Stimulated activated naive CD4-positive, alpha-beta T cell treated with Interleukin-2 at 50 U/mL for 16 hours (primary cell): ENCODE data around the gene RSRC1.
"Not testable (repeated sequence)": the region's sequence is repeated elsewhere in the genome, so short reads cannot be mapped to it uniquely, and the experiment has no call there.

ENCODE experiments used
- DNase-seq: peaks from one replicate; lab custom pipeline; 2025; lab: John Stamatoyannopoulos, UW

RSRC1 gene

GRCh38 chr3:158465074-158465473 lies 355.2 kb downstream of the RSRC1 start:
- DNase-seq = no peak

- no peak for DNase-seq
Measured at GRCh38 chr3:158470944-158471638, 361.2 kb downstream of the RSRC1 start.

GRCh38 chr3:158471639-158472294 lies 361.9 kb downstream of the RSRC1 start:
- DNase-seq = no peak

GRCh38 chr3:158479051-158479450 lies 369.2 kb downstream of the RSRC1 start:
- no peak for DNase-seq

GRCh38 chr3:158483701-158484235 lies 373.9 kb downstream of the RSRC1 start:
- no peak for DNase-seq

- no peak for DNase-seq
Measured at GRCh38 chr3:158486200-158486599, 376.3 kb downstream of the RSRC1 start.

GRCh38 chr3:158488670-158489069 lies 378.8 kb downstream of the RSRC1 start:
- DNase-seq = no peak

- no peak for DNase-seq
Measured at GRCh38 chr3:158489181-158489580, 379.3 kb downstream of the RSRC1 start.

GRCh38 chr3:158491968-158492367 lies 382.1 kb downstream of the RSRC1 start:
- DNase-seq = no peak

GRCh38 chr3:158492685-158493084 lies 382.8 kb downstream of the RSRC1 start:
- DNase-seq = no peak

- DNase-seq = no peak
Measured at GRCh38 chr3:158493931-158494330, 384.0 kb downstream of the RSRC1 start.

GRCh38 chr3:158494673-158495072 lies 384.8 kb downstream of the RSRC1 start:
- no peak for DNase-seq

- not testable (repeated sequence) for DNase-seq
Measured at GRCh38 chr3:158495398-158495902, 385.6 kb downstream of the RSRC1 start.

- DNase-seq = no peak
Measured at GRCh38 chr3:158505117-158505516, 395.2 kb downstream of the RSRC1 start.

GRCh38 chr3:158506456-158506855 lies 396.6 kb downstream of the RSRC1 start:
- DNase-seq = no peak

GRCh38 chr3:158508481-158508880 lies 398.6 kb downstream of the RSRC1 start:
- DNase-seq = no peak

GRCh38 chr3:158509891-158510290 lies 400.0 kb downstream of the RSRC1 start:
- DNase-seq = no peak

GRCh38 chr3:158516729-158517128 lies 406.8 kb downstream of the RSRC1 start:
- DNase-seq = not testable (repeated sequence)

GRCh38 chr3:158519776-158520175 lies 409.9 kb downstream of the RSRC1 start:
- DNase-seq = no peak

GRCh38 chr3:158520433-158520832 lies 410.5 kb downstream of the RSRC1 start:
- no peak for DNase-seq

- no peak for DNase-seq
Measured at GRCh38 chr3:158522221-158523136, 412.6 kb downstream of the RSRC1 start.

GRCh38 chr3:158528076-158528674 lies 418.3 kb downstream of the RSRC1 start:
- no peak for DNase-seq
